KBM-7 (cell line): ENCODE results near the gene NPAT.

Source experiments
- DNase-seq: peaks from one replicate; pipeline ENCODE4 v3.0.0-alpha.2; 2015
- in situ Hi-C: fragments of 300-500 bp; cut with MboI; formaldehyde crosslinking; loops from 2 replicates; pipeline ENCODE4 v1.14.3; 2020; ENCODE audit warnings: low sequenced_read_pairs, low pct_unique_long_range_greater_than_20kb, mixed read lengths

NPAT gene

GRCh38 chr11:108221371-108221770 lies 1.1 kb downstream of the NPAT start:
- DNase-seq = peak; percentile 29
- in situ Hi-C loops = no loop called here

GRCh38 chr11:108220721-108221336 lies 1.6 kb downstream of the NPAT start:
- in situ Hi-C loops = no loop called here
- DNase-seq = peak; percentile 48

- in situ Hi-C loops = no loop called here
- peak; percentile 74 for DNase-seq
These were observed 3.3 kb downstream of the NPAT start for GRCh38 chr11:108218912-108219783.

- in situ Hi-C loops = no loop called here
- DNase-seq = no peak
These were observed 4.0 kb downstream of the NPAT start for GRCh38 chr11:108218455-108218854.

GRCh38 chr11:108216988-108217387 lies 5.5 kb downstream of the NPAT start:
- DNase-seq = no peak
- in situ Hi-C loops = no loop called here

GRCh38 chr11:108213784-108214183 lies 8.7 kb downstream of the NPAT start:
- in situ Hi-C loops = no loop called here
- DNase-seq = no peak

GRCh38 chr11:108210441-108210840 lies 12.0 kb downstream of the NPAT start:
- in situ Hi-C loops = no loop called here

GRCh38 chr11:108207683-108208060 lies 14.8 kb downstream of the NPAT start:
- in situ Hi-C loops = no loop called here
- DNase-seq = no peak

More at GRCh38 chr11:108210441-108210840, 12.0 kb downstream of the NPAT start:
- DNase-seq = no peak

GRCh38 chr11:108206969-108207682 lies 15.3 kb downstream of the NPAT start:
- DNase-seq = no peak
- in situ Hi-C loops = no loop called here

GRCh38 chr11:108206171-108206570 lies 16.3 kb downstream of the NPAT start:
- DNase-seq = no peak
- in situ Hi-C loops = no loop called here

GRCh38 chr11:108204929-108205499 lies 17.4 kb downstream of the NPAT start:
- no peak for DNase-seq
- in situ Hi-C loops = no loop called here

GRCh38 chr11:108204376-108204775 lies 18.1 kb downstream of the NPAT start:
- no peak for DNase-seq
- in situ Hi-C loops = no loop called here

- in situ Hi-C loops = no loop called here
- no peak for DNase-seq
These were observed 19.4 kb downstream of the NPAT start for GRCh38 chr11:108203075-108203474.

GRCh38 chr11:108199446-108200321 lies 22.8 kb downstream of the NPAT start:
- peak; percentile 52 for DNase-seq
- in situ Hi-C loops = no loop called here

- in situ Hi-C loops = no loop called here
- DNase-seq = no peak
These were observed 23.6 kb downstream of the NPAT start for GRCh38 chr11:108198833-108199232.

GRCh38 chr11:108197351-108197750 lies 25.1 kb downstream of the NPAT start:
- DNase-seq = no peak
- in situ Hi-C loops = no loop called here

GRCh38 chr11:108196901-108197300 lies 25.5 kb downstream of the NPAT start:
- in situ Hi-C loops = no loop called here
- DNase-seq = no peak

GRCh38 chr11:108193725-108194124 lies 28.7 kb downstream of the NPAT start:
- DNase-seq = no peak
- in situ Hi-C loops = no loop called here

GRCh38 chr11:108177570-108177969 lies 44.9 kb downstream of the NPAT start:
- in situ Hi-C loops = no loop called here
- no peak for DNase-seq
